CD4-positive, CD25-positive, alpha-beta regulatory T cell (primary cell): Measurements from ENCODE around the gene BCOR. TPM values are rescaled to one million over a fixed set of nuclear protein-coding genes. Genes with fewer than 3 reads are reported as not detected.

Experiments used
- ATAC-seq, 2 donors: fragments of 150-1000 bp; cut with Tn5 transposase; one replicate each; pipeline ENCODE4 v1.10.0; 2021; ENCODE audit warnings: low read depth in 2 of 2, moderate number of reproducible peaks in 2 of 2, moderate library complexity in 1 of 2
- DNase-seq, 3 donors: peaks; one replicate each; pipeline versions ENCODE4 v3.0.0 to v3.0.0-alpha.2; 2012 to 2022; ENCODE audit warnings: mixed read lengths in 1 of 3
- H3K27ac ChIP-seq: one replicate; pipeline ENCODE4 v1.7.0; 2013; ENCODE audit warnings: mild to moderate bottlenecking, low read length; ENCODE audit not compliant: insufficient read depth, poor library complexity, severe bottlenecking
- H3K27me3 ChIP-seq: one replicate; pipeline ENCODE4 v1.7.0; 2013; ENCODE audit warnings: low read length; ENCODE audit not compliant: control insufficient read depth, insufficient read depth
- H3K36me3 ChIP-seq: one replicate; pipeline ENCODE4 v1.7.0; 2013; ENCODE audit warnings: mild to moderate bottlenecking, low read length, moderate library complexity; ENCODE audit not compliant: control insufficient read depth, insufficient read depth
- H3K4me1 ChIP-seq: 2 replicates; pipeline ENCODE4 v1.7.0; 2013; ENCODE audit warnings: mild to moderate bottlenecking, low read length; ENCODE audit not compliant: insufficient read depth, control insufficient read depth, poor library complexity, severe bottlenecking
- H3K4me3 ChIP-seq: one replicate; pipeline ENCODE4 v1.7.0; 2013; ENCODE audit warnings: low read depth, mild to moderate bottlenecking, low read length, moderate library complexity
- H3K9me3 ChIP-seq, 2 experiments: 1 replicate in 1 of 2; 2 replicates in 1 of 2; pipeline ENCODE4 v1.7.0; 2013; ENCODE audit warnings: low read length in 2 of 2, mild to moderate bottlenecking in 1 of 2, moderate library complexity in 1 of 2; ENCODE audit not compliant: control insufficient read depth in 2 of 2
- H3K27ac Mint-ChIP-seq, 3 donors: one replicate each; pipeline ENCODE4 v1.8.0; 2020 to 2022; ENCODE audit warnings: mild to moderate bottlenecking in 3 of 3, mixed read lengths in 3 of 3, moderate library complexity in 2 of 3
- H3K27me3 Mint-ChIP-seq: one replicate; pipeline ENCODE4 v1.8.0; 2022; ENCODE audit warnings: mild to moderate bottlenecking, mixed read lengths
- H3K36me3 Mint-ChIP-seq: one replicate; pipeline ENCODE4 v1.8.0; 2020; ENCODE audit warnings: mixed read lengths
- H3K4me1 Mint-ChIP-seq, 4 donors: one replicate each; pipeline ENCODE4 v1.8.0; 2020 to 2022; ENCODE audit warnings: mixed read lengths in 4 of 4, mild to moderate bottlenecking in 1 of 4
- H3K4me3 Mint-ChIP-seq, 4 donors: one replicate each; pipeline ENCODE4 v1.8.0; 2020 to 2022; ENCODE audit warnings: mild to moderate bottlenecking in 4 of 4, mixed read lengths in 4 of 4, moderate library complexity in 3 of 4
- H3K9me3 Mint-ChIP-seq, 7 donors: one replicate each; pipeline ENCODE4 v1.8.0; 2020 to 2022; ENCODE audit warnings: mixed read lengths in 7 of 7, mild to moderate bottlenecking in 3 of 7, moderate library complexity in 2 of 7
- polyA plus RNA-seq, 4 donors: library from polyadenylated mRNA; unstranded; fragments of 300-500 nt; fragmentation: Illumina TruSeq; gene quantifications; one replicate each; pipeline ENCODE4 v1.2.3, GENCODE V29; 2021
- total RNA-seq: library from RNA; stranded (reverse); gene quantifications from one replicate; pipeline ENCODE4 v1.2.3, GENCODE V29; 2022

The BCOR gene
- total and polyA plus RNA-seq, 5 donors from 2014 or later: 2.5 to 38.0 (median 3.8) TPM

GRCh38 chrX:40035726-40036125 is 62.0 kb downstream of the BCOR start:
- Mint-ChIP-seq H3K27me3 (no peaks in the 10 kb centered on the region), H3K9me3 (peaks cover 0 to 6% (median 0%) of the 10 kb centered on the region in 7 donors), H3K36me3 (no peaks in the 10 kb centered on the region), H3K4me1 (peaks cover 0 to 5% (median 3%) of the 10 kb centered on the region in 4 donors), H3K27ac (no peak overlapping the region), H3K4me3 (no peak overlapping the region)
- H3K27me3 ChIP-seq: no peaks in the 10 kb centered on the region
- no peak overlapping the region for H3K4me3 ChIP-seq
- DNase-seq (no peak), ATAC-seq (no peak)
- H3K27ac ChIP-seq: no peak overlapping the region
- no peaks in the 10 kb centered on the region for H3K9me3 ChIP-seq
- H3K4me1 ChIP-seq: peaks cover 2% of the 10 kb centered on the region
- H3K36me3 ChIP-seq: no peaks in the 10 kb centered on the region

GRCh38 chrX:40031911-40032310 is 65.8 kb downstream of the BCOR start:
- Histone ChIP-seq H3K36me3 (no peaks in the 10 kb centered on the region), H3K27ac (no peak overlapping the region), H3K27me3 (no peaks in the 10 kb centered on the region), H3K4me1 (no peaks in the 10 kb centered on the region), H3K9me3 (no peaks in the 10 kb centered on the region), H3K4me3 (no peak overlapping the region)
- DNase-seq (no peak), ATAC-seq (no peak)
- Mint-ChIP-seq H3K36me3 (no peaks in the 10 kb centered on the region), H3K4me3 (no peak overlapping the region), H3K27me3 (no peaks in the 10 kb centered on the region), H3K4me1 (peaks cover 0 to 2% (median under 1%) of the 10 kb centered on the region in 4 donors), H3K27ac (no peak overlapping the region), H3K9me3 (no peaks in the 10 kb centered on the region)

- no peak for DNase-seq
- Mint-ChIP-seq H3K27ac (no peak overlapping the region), H3K36me3 (no peaks in the 10 kb centered on the region), H3K4me3 (no peak overlapping the region), H3K9me3 (no peaks in the 10 kb centered on the region), H3K4me1 (peaks cover 0 to 9% (median 2%) of the 10 kb centered on the region in 4 donors), H3K27me3 (no peaks in the 10 kb centered on the region)
- no peaks in the 10 kb centered on the region for H3K36me3 ChIP-seq
- H3K9me3 ChIP-seq: no peaks in the 10 kb centered on the region
- H3K4me3 ChIP-seq: no peak overlapping the region
- H3K4me1 ChIP-seq: no peaks in the 10 kb centered on the region
- H3K27me3 ChIP-seq: no peaks in the 10 kb centered on the region
- ATAC-seq: no peak
- no peak overlapping the region for H3K27ac ChIP-seq
These were observed 67.6 kb downstream of the BCOR start for GRCh38 chrX:40030205-40030604.

DNA sequence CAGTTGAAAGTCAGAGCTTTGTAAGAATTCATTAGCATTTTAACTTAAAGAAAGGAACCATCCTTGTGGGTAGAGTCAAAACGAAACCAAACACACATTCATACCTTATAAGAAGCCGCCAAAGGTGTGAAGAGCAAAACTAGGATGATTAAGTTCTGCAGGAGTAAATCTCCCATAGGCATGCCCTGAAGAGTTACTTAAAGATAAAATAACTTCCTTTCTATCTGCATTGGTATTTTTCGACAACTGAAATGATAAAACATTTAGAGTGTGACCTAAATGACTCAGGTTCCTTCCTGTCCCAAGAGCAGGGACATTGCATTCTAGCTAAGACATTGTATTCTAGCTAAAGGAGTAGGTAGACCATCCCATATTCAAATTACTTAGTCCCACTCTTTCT is 75.3 kb downstream of the BCOR start:
- Histone ChIP-seq H3K36me3 (no peaks in the 10 kb centered on the region), H3K4me1 (peaks cover 9% of the 10 kb centered on the region), H3K27ac (peak overlapping the region; percentile 3), H3K4me3 (peak overlapping the region; percentile 68), H3K9me3 (no peaks in the 10 kb centered on the region), H3K27me3 (no peaks in the 10 kb centered on the region)
- H3K4me3 Mint-ChIP-seq: peak overlapping the region in 3 of 4 donors; percentile 0 to 49 (median 1)
- H3K27me3 Mint-ChIP-seq: no peaks in the 10 kb centered on the region
- H3K36me3 Mint-ChIP-seq: no peaks in the 10 kb centered on the region
- ATAC-seq: peak in 1 of 2 donors; percentile 34
- H3K9me3 Mint-ChIP-seq: no peaks in the 10 kb centered on the region
- peak in 1 of 3 donors; percentile 65 for DNase-seq
- peak overlapping the region in 1 of 3 donors; percentile 18 for H3K27ac Mint-ChIP-seq
- H3K4me1 Mint-ChIP-seq: peaks cover 5 to 20% (median 13%) of the 10 kb centered on the region in 4 donors

- ATAC-seq: no peak
- Mint-ChIP-seq H3K27ac (peak overlapping the region in 1 of 3 donors; percentile 18), H3K9me3 (peaks cover 0 to 1% (median 0%) of the 10 kb centered on the region in 7 donors)
These were observed 76.1 kb downstream of the BCOR start for GRCh38 chrX:40021647-40022046.

DNA sequence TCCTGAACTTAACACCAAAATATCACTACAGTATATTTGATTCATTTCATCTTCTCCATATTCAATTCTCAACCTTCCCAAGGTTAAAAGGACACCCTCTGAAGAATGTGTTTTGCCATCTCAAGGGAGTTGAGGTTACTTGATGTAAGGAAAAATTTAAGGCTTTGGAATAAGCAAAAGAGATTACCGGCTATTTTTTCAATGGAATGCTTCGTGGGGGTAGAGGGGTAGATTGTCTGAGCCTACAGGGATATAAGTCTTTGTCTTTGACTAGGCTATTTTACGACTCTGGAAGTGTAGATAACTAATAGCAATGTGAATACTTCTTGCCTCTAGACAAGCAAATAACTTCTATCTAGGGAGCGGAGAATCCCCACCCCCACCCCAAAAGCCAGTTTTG is 78.2 kb downstream of the BCOR start:
- Histone ChIP-seq H3K4me1 (peaks cover 9% of the 10 kb centered on the region), H3K4me3 (no peak overlapping the region), H3K9me3 (no peaks in the 10 kb centered on the region), H3K36me3 (no peaks in the 10 kb centered on the region), H3K27ac (no peak overlapping the region), H3K27me3 (no peaks in the 10 kb centered on the region)
- Mint-ChIP-seq H3K4me3 (no peak overlapping the region), H3K36me3 (no peaks in the 10 kb centered on the region), H3K9me3 (peaks cover 0 to 2% (median 0%) of the 10 kb centered on the region in 7 donors), H3K4me1 (peaks cover 5 to 14% (median 11%) of the 10 kb centered on the region in 4 donors), H3K27ac (no peak overlapping the region), H3K27me3 (no peaks in the 10 kb centered on the region)
- ATAC-seq: no peak
- DNase-seq: no peak

More at GRCh38 chrX:40021647-40022046, 76.1 kb downstream of the BCOR start:
- no peak for DNase-seq
- H3K36me3 Mint-ChIP-seq: no peaks in the 10 kb centered on the region
- Histone ChIP-seq H3K27ac (no peak overlapping the region), H3K9me3 (no peaks in the 10 kb centered on the region), H3K4me3 (no peak overlapping the region), H3K27me3 (no peaks in the 10 kb centered on the region), H3K4me1 (peaks cover 9% of the 10 kb centered on the region), H3K36me3 (no peaks in the 10 kb centered on the region)
- peaks cover 5 to 15% (median 11%) of the 10 kb centered on the region in 4 donors for H3K4me1 Mint-ChIP-seq
- no peaks in the 10 kb centered on the region for H3K27me3 Mint-ChIP-seq
- no peak overlapping the region for H3K4me3 Mint-ChIP-seq

GRCh38 chrX:40018041-40018440 is 79.7 kb downstream of the BCOR start:
- H3K4me3 Mint-ChIP-seq: peak overlapping the region in 1 of 4 donors; percentile 38
- Histone ChIP-seq H3K27me3 (no peaks in the 10 kb centered on the region), H3K9me3 (no peaks in the 10 kb centered on the region), H3K4me3 (no peak overlapping the region), H3K27ac (no peak overlapping the region), H3K4me1 (peaks cover 13% of the 10 kb centered on the region), H3K36me3 (no peaks in the 10 kb centered on the region)
- ATAC-seq: no peak
- DNase-seq: no peak
- H3K4me1 Mint-ChIP-seq: peaks cover 5 to 17% (median 11%) of the 10 kb centered on the region in 4 donors
- H3K36me3 Mint-ChIP-seq: no peaks in the 10 kb centered on the region
- no peaks in the 10 kb centered on the region for H3K27me3 Mint-ChIP-seq
- peaks cover 0 to 2% (median 0%) of the 10 kb centered on the region in 7 donors for H3K9me3 Mint-ChIP-seq
- no peak overlapping the region for H3K27ac Mint-ChIP-seq

DNA sequence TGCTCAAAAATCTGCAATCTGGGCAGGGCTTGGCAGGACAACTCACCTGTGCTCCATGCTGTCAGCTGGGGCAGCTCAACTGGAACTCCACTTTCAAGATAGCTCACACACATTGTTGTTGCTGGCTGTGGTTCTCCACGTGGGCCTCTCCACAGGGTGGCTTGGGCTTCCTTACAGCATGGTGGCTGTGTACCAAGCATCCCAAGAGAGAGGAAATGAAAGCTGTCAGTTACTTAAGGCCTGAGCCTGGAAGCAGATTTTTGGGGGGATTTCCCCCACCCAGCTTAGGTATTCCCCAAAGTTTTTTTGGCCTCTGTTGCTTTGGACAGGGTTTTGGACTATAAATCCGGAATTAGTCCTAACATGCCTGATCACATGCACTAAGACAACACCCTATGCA is 81.0 kb downstream of the BCOR start:
- Histone ChIP-seq H3K27ac (no peak overlapping the region), H3K27me3 (no peaks in the 10 kb centered on the region), H3K4me3 (no peak overlapping the region), H3K9me3 (no peaks in the 10 kb centered on the region), H3K36me3 (no peaks in the 10 kb centered on the region), H3K4me1 (peaks cover 16% of the 10 kb centered on the region)
- Mint-ChIP-seq H3K4me3 (peak overlapping the region in 2 of 4 donors; percentile 64 to 77), H3K9me3 (peaks cover 0 to 2% (median 0%) of the 10 kb centered on the region in 7 donors), H3K27me3 (no peaks in the 10 kb centered on the region), H3K4me1 (peaks cover 3 to 13% (median 5%) of the 10 kb centered on the region in 4 donors), H3K36me3 (no peaks in the 10 kb centered on the region), H3K27ac (no peak overlapping the region)
- ATAC-seq (no peak), DNase-seq (no peak)
